ENCODE measurements around the gene KIF5C.

KIF5C gene

GRCh38 chr2:148874868-148875341 lies at the start of gene KIF5C:
TSS of gene KIF5C (plus strand) at chr2:148875227. CDS start at chr2:148875618, 391 bp downstream.
- H3K27me3 ChIP-seq = peaks cover 100% of the 10 kb centered on the region
- H3K4me1 ChIP-seq (ENCODE audit: control insufficient read depth in 1 of 2, insufficient read depth in 1 of 2, low read depth in 1 of 2, low read length in 1 of 2) = peaks cover 0 to 20% of the 10 kb centered on the region in 2 experiments
- H3K27ac ChIP-seq = no peak within 1 kb of the TSS
- H3K36me3 ChIP-seq = no peaks in the 10 kb centered on the region
- H3K4me3 ChIP-seq (ENCODE audit: low read depth in 1 of 2, low read length in 1 of 2) = peak within 1 kb of the TSS in 1 of 2 experiments; percentile 28
- no peak for TF ChIP-seq CTCF (IDR thresholded peaks at IDR 0.05)
- H3K9me3 ChIP-seq = no peaks in the 10 kb centered on the region

GRCh38 chr2:148826791-148827190 lies 48.2 kb upstream of the KIF5C start:
- no peaks in the 10 kb centered on the region for H3K4me1 ChIP-seq (ENCODE audit: control insufficient read depth in 1 of 2, insufficient read depth in 1 of 2, low read depth in 1 of 2, low read length in 1 of 2)
- H3K4me3 ChIP-seq (ENCODE audit: low read depth in 1 of 2, low read length in 1 of 2) = no peak overlapping the region
- no peaks in the 10 kb centered on the region for H3K27me3 ChIP-seq
- no peak for TF ChIP-seq CTCF (IDR thresholded peaks at IDR 0.05)
- H3K36me3 ChIP-seq = no peaks in the 10 kb centered on the region
- H3K9me3 ChIP-seq = no peaks in the 10 kb centered on the region
- H3K27ac ChIP-seq = no peak overlapping the region

GRCh38 chr2:148828941-148829340 lies 46.1 kb upstream of the KIF5C start:
- no peaks in the 10 kb centered on the region for H3K27me3 ChIP-seq
- no peak for TF ChIP-seq CTCF (IDR thresholded peaks at IDR 0.05)
- H3K9me3 ChIP-seq = no peaks in the 10 kb centered on the region
- no peaks in the 10 kb centered on the region for H3K36me3 ChIP-seq
- no peak overlapping the region for H3K27ac ChIP-seq
- no peak overlapping the region for H3K4me3 ChIP-seq (ENCODE audit: low read depth in 1 of 2, low read length in 1 of 2)
- H3K4me1 ChIP-seq (ENCODE audit: control insufficient read depth in 1 of 2, insufficient read depth in 1 of 2, low read depth in 1 of 2, low read length in 1 of 2) = no peaks in the 10 kb centered on the region

GRCh38 chr2:148829618-148830017 lies 45.4 kb upstream of the KIF5C start:
- Histone ChIP-seq H3K4me1 (ENCODE audit: control insufficient read depth in 1 of 2, insufficient read depth in 1 of 2, low read depth in 1 of 2, low read length in 1 of 2) (no peaks in the 10 kb centered on the region), H3K36me3 (no peaks in the 10 kb centered on the region), H3K27ac (no peak overlapping the region), H3K27me3 (no peaks in the 10 kb centered on the region), H3K9me3 (no peaks in the 10 kb centered on the region), H3K4me3 (ENCODE audit: low read depth in 1 of 2, low read length in 1 of 2) (no peak overlapping the region)
- no peak for TF ChIP-seq CTCF (IDR thresholded peaks at IDR 0.05)

GRCh38 chr2:148832637-148833036 lies 42.4 kb upstream of the KIF5C start:
- no peaks in the 10 kb centered on the region for H3K27me3 ChIP-seq

More at GRCh38 chr2:148832637-148833036, 42.4 kb upstream of the KIF5C start:
- H3K9me3 ChIP-seq = no peaks in the 10 kb centered on the region
- no peak overlapping the region for H3K27ac ChIP-seq
- H3K36me3 ChIP-seq = no peaks in the 10 kb centered on the region
- no peak overlapping the region for H3K4me3 ChIP-seq (ENCODE audit: low read depth in 1 of 2, low read length in 1 of 2)
- no peak for TF ChIP-seq CTCF (IDR thresholded peaks at IDR 0.05)
- H3K4me1 ChIP-seq (ENCODE audit: control insufficient read depth in 1 of 2, insufficient read depth in 1 of 2, low read depth in 1 of 2, low read length in 1 of 2) = no peaks in the 10 kb centered on the region

Data from neutrophil (primary cell).